HG03469 (cell line): ENCODE measurements around the gene EXOC3L1.

Experiments used
- ATAC-seq: cut with Tn5 transposase; IDR thresholded peaks from one replicate; pipeline ENCODE4 v1.9.1; 2021; ENCODE audit warnings: mild to moderate bottlenecking, moderate library complexity, moderate number of reproducible peaks; ENCODE audit not compliant: unreplicated experiment

The EXOC3L1 gene

DNA sequence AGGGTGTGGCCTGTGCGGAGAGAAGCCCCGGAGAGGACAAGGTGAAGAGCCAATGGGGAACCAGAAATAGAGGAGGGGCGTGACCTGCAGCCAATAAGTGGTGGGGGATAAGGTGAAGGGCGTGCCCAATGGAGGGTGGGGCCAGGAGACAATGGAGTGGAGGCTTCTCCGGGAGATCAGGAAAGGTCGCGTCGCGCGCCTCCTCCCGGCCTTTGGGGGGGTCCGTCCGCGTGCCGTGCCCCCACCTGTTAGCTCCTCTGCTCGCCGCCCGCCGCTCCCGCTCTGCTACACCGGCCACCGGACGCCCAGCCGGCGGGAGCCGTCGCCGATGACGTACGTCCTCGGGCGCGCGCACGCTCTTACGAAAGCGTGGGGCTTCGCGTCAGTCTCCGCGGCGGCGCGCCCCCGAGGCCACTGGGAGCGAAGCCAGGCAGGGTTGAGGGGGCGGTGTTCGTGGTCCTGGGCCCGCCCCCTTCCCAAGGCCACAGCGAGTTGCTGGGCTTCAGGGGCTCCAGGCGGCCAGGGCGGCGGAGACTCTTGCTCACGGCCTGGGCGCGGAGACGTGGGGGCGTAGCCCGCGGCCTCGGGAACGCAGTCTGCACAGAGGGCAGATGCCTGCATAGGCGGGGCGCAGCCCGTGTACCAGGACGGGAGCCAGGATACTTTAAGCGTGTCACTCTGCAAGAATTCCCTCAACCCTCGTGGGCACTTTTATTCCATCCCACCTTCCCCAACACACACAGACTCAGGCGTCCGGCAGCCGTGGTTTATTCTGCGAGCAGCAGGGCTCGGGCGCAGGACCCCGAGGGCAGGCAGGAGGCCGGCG lies 6.1 kb downstream of the EXOC3L1 start, which contains the start of gene MATCAP1:
MATCAP1 (minus strand) TSS at position 337 of the 826 bp plus-strand sequence. CDS start 3,353 bp downstream, outside the sequence.
- ATAC-seq: peak; percentile 63

DNA sequence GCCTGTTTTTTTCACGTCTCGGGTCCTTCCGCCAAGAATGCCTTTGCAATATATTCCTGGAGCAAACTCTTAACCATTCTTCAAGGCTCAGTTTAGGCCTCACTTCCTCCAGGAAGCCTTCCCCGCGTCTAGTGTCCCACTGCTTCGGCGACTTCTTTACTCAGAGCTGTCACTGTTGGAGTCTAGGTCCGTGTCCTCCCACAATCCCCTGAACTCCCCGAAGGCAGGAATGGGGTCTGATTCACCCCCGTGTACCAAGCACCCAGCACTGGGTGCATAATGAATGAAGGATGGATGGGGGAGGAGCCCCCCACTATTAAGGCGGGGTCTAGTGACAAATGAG lies 6.7 kb downstream of the EXOC3L1 start:
- ATAC-seq: no peak

DNA sequence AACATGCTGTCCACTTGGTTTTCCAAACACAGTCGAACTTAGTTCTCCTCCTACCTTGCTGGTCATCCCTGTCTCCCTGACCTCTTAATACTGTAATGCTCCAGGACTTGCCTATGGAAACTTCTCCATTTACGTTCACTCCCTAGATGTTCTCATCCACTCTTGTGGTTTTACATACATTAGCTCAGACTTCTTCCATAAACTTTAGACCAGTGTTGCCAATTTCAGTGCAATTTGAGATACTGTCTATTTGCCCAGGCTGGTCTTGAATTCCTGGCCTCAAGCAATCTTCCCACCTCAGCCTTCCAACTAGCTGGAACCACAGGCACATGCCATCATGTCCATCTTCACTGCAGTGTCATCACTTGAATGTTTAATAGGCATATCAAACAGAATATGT lies 7.6 kb downstream of the EXOC3L1 start:
- no peak for ATAC-seq

DNA sequence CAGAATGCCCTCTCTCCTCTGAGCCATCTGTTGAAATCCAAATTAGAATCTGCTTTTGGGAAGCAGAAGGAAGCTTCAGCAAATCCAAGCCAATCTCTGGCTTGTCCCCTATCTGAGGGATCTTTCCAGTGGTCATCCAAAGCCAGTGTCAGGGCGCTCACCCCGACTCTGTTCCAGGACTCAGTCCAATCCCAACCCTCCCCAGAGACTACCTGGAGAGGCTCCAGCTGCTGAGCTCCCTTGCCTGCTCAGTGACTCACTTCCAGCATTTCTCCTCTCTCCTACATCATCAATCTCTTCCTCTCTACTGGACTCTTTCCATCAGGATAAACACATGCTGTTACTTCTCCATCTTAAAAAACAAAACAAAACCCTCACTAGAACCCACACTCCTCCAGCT lies 8.6 kb downstream of the EXOC3L1 start:
- ATAC-seq: no peak

DNA sequence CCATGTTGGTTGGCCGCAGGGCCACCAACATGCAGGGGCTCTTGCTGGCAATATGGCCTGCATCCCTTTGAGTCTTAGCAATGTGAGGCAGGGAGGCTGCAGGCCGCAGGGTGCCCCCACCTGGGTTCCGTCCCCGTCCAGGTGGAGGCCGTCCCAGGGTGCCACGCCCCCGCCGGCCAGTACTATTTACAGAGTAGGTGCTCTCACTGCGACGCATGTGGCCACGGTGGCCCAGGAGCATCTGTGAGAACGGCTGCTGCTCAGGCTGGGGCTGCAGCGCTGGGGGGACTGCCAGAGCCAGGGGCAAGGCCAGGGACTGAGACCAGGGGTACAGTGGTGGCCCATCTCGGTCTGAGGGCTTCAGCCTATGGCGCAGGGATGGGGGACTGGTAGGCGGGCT lies 9.8 kb downstream of the EXOC3L1 start:
- no peak for ATAC-seq

DNA sequence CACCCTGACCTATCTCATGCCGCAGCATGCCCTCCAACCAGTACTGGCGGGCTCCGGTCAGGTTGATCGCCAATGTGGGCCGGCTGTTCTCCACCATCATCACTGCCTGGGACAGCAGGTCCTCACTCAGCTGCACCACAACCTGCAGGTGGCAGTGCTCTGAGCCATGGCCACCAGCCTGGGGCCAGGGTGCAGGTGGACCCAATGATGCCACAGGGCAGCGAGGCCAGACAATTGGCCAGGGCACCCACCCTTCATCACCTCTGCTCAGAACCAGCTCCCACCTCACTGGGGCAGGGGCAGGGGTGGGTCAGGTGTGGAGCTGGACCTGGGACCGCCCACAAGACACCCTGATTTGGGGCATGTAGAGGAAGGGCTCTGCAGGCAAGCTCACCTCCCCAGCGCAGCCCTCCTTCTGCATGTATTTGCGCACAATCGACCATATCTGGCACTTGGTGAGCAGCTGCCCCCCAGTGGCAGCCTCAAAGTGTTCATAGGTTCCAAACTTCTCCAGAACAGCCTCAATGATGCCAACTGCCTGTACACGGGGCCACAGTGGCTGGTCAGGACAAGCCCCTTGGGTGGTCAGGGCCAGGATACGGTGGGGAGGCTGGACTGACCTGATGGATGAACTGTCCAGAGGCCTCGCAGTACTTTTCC lies 10.4 kb downstream of the EXOC3L1 start:
- no peak for ATAC-seq

DNA sequence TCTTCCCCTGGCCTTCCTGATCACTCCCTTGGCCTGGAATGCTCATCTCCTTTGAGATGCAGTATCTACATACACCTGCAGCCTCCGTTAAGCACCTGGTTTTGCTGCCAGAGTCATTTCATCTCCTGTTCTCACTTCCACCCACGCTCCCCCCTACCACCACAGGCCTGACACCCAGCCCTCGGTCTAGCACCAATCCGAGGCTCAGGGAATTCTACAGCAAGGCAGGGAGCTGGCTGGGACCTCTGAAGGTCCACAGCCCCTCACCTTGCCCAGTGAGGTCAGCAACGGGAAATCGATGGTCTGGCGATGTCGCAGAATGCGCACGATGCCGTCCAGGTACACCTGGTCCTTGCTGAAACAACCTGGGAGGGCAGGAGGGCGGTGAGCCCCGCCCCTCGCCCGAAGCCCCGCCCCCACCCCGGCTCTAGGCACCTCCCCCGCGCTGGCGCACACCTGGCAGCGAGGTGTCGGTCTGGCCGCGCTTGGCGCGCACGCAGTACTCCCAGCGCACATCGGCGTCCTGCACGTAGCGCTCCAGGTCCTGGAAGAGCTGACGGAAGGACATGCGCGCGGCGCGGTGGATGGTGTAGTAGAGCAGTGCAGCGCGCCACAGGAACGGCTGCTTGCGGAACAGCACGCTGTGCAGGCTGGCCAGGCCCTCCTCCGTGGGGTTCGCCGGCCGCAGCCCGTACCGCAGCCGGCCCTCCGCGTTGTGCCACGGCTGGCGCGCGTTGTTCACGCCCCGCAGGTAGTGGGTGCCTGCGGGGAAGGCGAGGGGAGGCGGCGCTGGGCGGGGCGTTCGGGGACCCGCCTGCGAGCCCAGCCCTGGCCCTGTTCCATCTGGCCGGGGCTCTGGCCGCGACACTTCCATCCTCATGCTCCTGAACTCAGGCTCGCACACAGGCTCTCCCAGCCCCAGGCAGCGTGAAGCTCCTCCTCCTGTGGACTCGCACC lies 11.9 kb downstream of the EXOC3L1 start:
- ATAC-seq: no peak

DNA sequence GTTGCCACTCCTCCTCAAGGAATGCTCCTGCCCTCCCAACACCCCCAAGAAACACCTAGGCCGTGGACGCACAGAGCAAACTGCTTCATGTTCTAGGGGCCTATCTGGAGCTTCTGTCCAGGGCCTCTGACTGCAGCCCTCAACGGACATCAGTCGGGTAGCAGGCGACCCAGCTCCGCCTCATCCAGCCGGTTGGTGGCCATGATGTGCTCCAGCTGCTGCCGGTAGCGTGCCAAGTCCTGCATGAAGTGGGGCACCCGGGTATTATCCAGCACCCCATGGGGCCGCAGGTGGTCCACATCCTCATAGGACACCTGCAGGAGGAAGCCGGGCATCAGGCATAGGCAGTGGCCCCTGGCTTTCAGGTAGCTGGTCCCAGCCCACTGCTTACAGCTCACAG lies 13.3 kb downstream of the EXOC3L1 start:
- ATAC-seq: no peak

DNA sequence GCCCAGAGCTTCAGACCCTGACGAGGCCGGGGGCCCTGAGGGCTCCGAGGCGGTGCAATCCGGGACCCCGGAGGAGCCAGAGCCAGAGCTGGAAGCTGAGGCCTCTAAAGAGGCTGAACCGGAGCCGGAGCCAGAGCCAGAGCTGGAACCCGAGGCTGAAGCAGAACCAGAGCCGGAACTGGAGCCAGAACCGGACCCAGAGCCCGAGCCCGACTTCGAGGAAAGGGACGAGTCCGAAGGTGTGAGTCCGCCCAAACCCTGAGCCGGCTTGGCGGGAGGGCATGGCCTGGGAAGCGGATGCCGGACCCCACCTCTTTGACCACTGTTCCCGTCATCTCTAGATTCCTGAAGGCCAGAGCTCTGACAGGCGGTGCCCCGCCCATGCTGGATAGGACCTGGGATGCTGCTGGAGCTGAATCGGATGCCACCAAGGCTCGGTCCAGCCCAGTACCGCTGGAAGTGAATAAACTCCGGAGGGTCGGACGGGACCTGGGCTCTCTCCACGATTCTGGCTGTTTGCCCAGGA lies 15.2 kb downstream of the EXOC3L1 start:
- ATAC-seq: no peak

DNA sequence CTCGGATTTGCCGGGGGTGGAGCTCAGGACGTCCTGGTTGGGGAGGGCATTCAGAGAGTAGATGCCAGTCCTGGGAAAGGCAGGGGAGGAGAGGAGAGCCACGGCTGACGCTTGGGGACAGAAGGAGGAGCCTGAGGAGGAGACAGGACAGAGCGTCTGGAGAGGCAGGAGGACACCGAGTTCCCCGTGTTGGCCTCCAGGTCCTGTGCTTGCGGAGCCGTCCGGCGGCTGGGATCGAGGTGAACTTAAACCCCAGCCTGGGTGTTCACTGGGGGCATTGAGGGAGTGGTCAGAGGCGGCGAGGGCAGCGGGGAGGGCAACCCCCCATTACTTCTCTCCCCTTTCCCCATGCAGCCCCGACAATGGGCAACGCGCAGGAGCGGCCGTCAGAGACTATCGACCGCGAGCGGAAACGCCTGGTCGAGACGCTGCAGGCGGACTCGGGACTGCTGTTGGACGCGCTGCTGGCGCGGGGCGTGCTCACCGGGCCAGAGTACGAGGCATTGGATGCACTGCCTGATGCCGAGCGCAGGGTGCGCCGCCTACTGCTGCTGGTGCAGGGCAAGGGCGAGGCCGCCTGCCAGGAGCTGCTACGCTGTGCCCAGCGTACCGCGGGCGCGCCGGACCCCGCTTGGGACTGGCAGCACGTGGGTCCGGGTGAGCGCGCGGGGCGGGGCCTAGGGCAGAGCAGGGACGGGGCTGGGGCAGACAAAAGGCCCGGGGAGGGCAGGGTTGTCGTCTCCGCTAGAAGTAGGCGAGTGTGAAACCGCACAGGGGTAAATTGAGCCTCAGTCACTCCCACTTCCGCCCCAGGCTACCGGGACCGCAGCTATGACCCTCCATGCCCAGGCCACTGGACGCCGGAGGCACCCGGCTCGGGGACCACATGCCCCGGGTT lies 15.9 kb downstream of the EXOC3L1 start:
- ATAC-seq: no peak

DNA sequence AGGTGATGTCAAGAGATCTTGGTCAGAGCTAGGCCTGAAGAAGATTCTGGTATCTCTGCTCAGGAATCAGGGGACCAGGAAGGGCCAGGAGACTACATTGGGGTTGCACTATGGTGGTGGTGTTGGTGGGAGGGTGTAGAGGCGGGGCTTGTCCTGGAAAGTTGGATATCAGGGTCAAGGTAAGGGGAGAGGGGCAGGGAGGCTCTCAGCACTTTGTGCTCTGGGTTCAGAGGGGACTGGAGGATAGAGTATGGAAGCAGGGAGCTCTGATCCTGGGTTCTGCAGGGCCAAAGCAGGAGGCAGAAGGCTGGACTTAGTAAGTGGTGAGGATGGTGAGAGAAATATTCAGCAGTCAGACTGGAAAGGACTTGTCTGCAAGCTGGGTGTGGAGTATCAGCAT lies 16.6 kb downstream of the EXOC3L1 start:
- no peak for ATAC-seq

DNA sequence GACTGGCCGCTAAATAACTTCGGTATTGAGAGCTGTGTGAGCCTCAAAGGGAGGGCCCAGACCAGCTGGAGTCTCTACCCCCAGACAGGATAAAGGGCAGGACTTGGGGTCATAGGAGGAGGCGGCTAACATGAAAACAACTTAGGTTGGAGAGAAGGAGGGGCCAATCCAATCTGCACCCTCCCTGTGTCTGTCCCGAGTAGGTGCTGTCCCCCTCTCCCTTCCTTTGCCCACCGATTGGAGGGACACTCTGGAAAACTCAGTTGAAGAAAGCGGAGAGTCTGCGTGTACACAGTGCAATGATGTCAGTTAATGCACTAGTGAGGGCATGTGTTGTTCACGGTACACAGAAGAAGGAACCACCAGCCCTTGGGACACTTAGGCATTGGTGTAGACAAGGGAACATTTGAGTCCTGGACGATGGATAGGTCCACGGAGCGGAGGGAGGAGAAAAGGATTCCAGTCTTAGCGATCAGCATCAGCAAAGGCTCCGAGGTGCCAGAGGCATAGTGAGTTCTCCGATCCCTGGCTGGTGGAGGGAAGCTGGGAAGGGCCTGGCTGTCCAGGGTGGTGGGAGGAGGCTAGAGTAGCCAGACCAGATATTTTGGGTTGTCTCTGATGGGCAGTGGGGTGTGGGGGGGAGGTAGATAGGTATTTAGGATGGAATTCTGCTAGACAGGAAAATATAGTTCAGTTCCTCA lies 18.8 kb downstream of the EXOC3L1 start:
- ATAC-seq: no peak

DNA sequence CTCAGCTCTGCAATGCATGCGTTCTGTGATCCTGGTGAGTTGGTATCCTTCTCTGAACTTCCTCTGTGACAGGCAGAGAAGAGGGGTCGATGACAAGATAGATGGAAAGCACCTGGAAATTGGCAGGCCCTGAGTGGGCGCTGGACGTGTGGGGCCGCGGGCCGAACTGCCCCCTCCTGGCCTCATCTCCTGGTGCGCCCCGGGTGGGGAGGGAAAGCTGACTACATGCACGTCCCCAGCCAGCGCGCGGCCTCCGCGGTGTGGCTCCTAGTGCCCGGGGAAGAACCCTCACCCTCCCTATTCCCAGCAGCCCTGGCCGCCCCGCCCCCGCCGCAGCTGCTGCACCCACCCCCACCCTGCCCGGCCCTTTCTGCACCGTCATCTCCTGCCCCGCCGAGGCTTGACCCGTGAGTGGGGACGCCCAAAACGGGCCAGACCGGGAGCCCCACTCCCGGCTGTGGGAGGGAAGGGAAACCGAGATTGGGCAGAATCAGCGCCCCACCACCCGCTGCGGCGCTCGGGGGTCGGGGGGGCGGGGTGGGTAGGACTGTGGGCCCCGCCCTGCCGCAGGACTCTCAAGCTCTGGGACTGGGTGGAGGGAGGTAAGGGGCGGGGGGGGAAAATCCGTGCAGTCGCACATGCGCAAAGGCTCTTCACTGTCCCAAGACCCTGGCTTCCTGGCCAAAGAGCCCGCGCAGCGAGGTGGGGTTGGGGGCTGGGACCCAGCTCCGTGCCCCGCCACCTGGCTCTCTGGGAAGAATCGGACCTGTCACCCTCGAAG lies 19.6 kb downstream of the EXOC3L1 start, which contains the start of gene NOL3:
NOL3 (plus strand) TSS at position 371 of the 781 bp plus-strand sequence.
- no peak for ATAC-seq

DNA sequence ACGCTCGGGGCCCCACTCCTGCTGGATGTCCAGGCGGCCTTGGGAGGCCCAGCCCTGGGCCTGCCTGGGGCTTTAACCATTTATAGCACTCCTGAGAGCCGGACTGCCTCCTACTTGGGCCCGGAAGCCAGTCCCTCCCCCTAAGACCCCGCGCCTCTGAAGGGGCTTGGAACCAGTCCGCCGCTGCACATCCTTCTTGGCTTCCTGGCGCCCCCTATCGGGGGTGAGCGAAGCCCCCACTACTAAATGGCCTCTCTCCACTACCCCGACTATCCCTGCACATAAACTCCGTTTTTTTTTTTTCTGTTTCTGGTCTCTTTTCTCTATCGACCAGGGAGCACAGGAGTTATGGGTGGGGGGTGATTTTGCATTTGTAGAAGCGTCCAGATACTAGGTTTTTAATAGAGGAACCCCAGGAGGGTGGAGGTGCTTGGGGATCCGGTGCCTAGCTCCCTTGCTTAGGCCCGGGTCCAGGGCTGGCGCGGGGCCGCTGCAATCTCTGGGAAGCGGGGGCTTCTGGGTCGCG lies 20.2 kb downstream of the EXOC3L1 start:
- no peak for ATAC-seq

DNA sequence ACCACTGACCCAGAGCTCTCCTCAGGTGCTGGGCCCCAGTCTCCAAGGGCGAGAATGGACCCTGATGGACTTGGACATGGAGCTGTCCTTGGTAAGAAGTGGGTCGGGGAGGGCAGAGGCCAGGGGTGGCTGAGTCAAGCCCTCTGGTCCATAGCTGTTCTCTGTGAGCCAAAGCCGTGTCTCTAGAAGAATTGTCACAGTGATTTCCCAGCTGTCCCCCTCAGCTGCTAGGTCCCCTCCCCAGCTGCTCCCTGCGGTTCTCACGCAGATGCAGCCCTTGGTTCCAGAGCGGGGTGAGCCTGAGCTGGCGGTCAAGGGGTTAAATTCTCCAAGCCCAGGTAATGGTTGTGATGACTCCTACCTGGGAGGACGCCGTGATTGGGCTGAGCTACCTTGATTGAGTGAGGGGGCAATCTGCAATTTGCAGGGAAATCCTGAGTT lies 20.9 kb downstream of the EXOC3L1 start:
- ATAC-seq: no peak

DNA sequence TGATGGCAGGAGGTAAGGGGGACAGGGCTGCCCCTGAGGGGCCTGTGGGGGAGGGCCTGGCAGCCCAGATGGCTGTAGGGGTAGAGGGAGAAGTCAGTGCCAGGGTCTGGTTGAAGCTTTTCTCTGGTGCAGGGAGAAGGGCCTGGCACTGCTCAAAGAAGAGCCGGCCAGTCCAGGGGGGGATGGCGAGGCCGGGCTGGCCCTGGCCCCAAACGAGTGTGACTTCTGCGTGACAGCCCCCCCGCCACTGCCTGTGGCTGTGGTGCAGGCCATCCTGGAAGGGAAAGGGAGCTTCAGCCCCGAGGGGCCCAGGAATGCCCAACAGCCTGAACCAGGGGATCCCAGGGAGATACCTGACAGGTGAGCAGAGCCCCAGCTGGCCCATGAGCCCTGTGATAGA lies 22.3 kb downstream of the EXOC3L1 start:
- no peak for ATAC-seq

DNA sequence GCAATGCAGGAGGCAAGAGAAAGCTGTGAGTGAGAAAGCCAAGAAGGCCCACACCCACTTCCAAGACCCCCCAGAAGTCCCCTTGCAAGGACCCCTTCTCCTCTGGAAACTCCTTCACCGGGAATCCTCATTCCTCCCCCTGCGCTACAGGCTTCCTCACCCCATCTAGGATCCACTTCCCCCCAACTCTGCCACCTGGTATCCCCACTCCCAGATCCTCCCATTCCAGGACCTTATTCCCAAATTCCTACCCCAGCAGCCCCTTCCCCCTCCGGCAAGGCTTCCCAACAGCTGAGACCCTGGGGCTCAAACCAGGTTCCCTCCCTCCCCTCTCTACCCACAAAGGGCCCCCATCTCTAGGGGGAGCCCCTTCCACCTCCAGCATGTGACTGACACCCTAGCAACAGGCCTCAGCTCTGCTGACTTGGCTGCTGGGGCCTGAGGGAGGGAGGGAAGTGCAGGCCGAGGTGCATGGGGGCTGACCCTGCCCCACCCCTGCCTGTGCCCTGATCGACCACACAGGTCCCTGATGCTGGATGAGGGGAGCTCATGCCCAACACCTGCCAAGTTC lies 23.3 kb downstream of the EXOC3L1 start:
- ATAC-seq: no peak

DNA sequence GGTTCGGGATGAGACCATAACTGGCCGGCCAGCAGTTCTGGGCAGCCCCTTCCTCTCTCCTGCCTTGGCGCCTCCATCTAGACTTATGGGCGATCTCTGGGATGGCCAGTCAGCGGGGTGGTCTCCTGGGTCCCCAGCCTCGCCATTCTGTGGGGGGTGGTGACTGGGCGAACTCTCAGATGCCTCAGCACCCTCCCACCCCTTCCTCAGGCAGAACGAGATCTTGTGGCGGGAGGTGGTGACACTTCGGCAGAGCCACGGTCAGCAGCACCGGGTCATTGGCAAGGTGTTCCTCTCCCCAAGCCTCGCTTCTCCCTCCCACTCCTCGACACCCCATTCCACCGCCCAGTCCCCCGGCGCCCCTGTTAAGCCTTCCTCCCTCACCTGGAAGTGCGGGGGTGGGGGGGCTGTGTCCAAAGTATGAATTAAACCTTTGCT lies 23.8 kb downstream of the EXOC3L1 start:
- ATAC-seq: no peak
